HG03558 (cell line): ENCODE data around the gene HNF4A.
"Not testable (repeated sequence)": the region's sequence is repeated elsewhere in the genome, so short reads cannot be mapped to it uniquely, and the experiment has no call there.

Source experiments
- ATAC-seq: cut with Tn5 transposase; IDR thresholded peaks from one replicate; pipeline ENCODE4 v1.9.1; 2021; ENCODE audit warnings: moderate number of reproducible peaks; ENCODE audit not compliant: unreplicated experiment; ENCODE audit errors: extremely low read depth

The HNF4A gene

GRCh38 chr20:44355498-44356352, at the start of gene HNF4A:
TSS of gene HNF4A (plus strand) at chr20:44355699. CDS start at chr20:44355805, 106 bp downstream.
- ATAC-seq, result no peak

GRCh38 chr20:44306927-44307326, 48.6 kb upstream of the HNF4A start:
- no peak for ATAC-seq

- ATAC-seq, result no peak
Measured at GRCh38 chr20:44309763-44310663, 45.5 kb upstream of the HNF4A start.

GRCh38 chr20:44310664-44311639, 44.5 kb upstream of the HNF4A start, which contains the start of gene FITM2:
TSS of gene FITM2 (minus strand) at chr20:44311202. CDS start at chr20:44311148, 54 bp downstream.
- peak; percentile 81 for ATAC-seq

GRCh38 chr20:44314870-44315269, 40.6 kb upstream of the HNF4A start:
- no peak for ATAC-seq

GRCh38 chr20:44319839-44320422, 35.6 kb upstream of the HNF4A start:
- ATAC-seq, result no peak

- no peak for ATAC-seq
Measured at GRCh38 chr20:44324343-44324742, 31.2 kb upstream of the HNF4A start.

GRCh38 chr20:44326391-44327159, 28.9 kb upstream of the HNF4A start:
- no peak for ATAC-seq

- not testable (repeated sequence) for ATAC-seq
Measured at GRCh38 chr20:44327748-44328147, 27.8 kb upstream of the HNF4A start.

- ATAC-seq, result no peak
Measured at GRCh38 chr20:44328428-44328827, 27.1 kb upstream of the HNF4A start.

- no peak for ATAC-seq
Measured at GRCh38 chr20:44331201-44331600, 24.3 kb upstream of the HNF4A start.

- no peak for ATAC-seq
Measured at GRCh38 chr20:44334306-44334705, 21.2 kb upstream of the HNF4A start.

- ATAC-seq, result no peak
Measured at GRCh38 chr20:44334709-44335108, 20.8 kb upstream of the HNF4A start.

- ATAC-seq, result no peak
Measured at GRCh38 chr20:44335675-44336074, 19.8 kb upstream of the HNF4A start.

GRCh38 chr20:44336086-44336485, 19.4 kb upstream of the HNF4A start:
- ATAC-seq, result no peak

GRCh38 chr20:44336725-44337380, 18.6 kb upstream of the HNF4A start, which contains the start of gene R3HDML:
TSS of gene R3HDML (plus strand) at chr20:44337043. CDS start at chr20:44337158, 115 bp downstream.
- no peak for ATAC-seq

- ATAC-seq, result no peak
Measured at GRCh38 chr20:44342248-44342647, 13.3 kb upstream of the HNF4A start.

GRCh38 chr20:44343162-44343675, 12.3 kb upstream of the HNF4A start:
- ATAC-seq, result no peak
